Transverse colon (tissue), 4 donors: ENCODE measurements around the gene CGB5.
A peak's percentile ranks its signal among the peaks of the same experiment; 100 is the strongest.

Source experiments
- POLR2A ChIP-seq: fragments of 450-650 bp; IDR thresholded peaks from one replicate; pipeline ENCODE4 v1.6.1; 2016; ENCODE audit warnings: antibody characterized with exemption, mild to moderate bottlenecking, moderate library complexity
- POLR2AphosphoS5 ChIP-seq, 3 donors: sonication (generic); formaldehyde crosslinking; IDR thresholded peaks; one replicate each; pipeline ENCODE4 v1.6.1; 2016; ENCODE audit warnings: antibody characterized with exemption in 3 of 3
- TF ChIP-seq, protein P1 (sequence below), 5 experiments: fragments of 200-600 bp in 3 of 5; fragments of 450-650 bp in 2 of 5; sonication (generic) in 3 of 5; IDR thresholded peaks; 1 replicate in 2 of 5; 2 replicates in 3 of 5; pipeline ENCODE4 v1.5.1; 2016 to 2017; ENCODE audit warnings: antibody characterized with exemption in 5 of 5, inconsistent platforms in 3 of 5, mild to moderate bottlenecking in 2 of 5, moderate library complexity in 1 of 5

DNA sequence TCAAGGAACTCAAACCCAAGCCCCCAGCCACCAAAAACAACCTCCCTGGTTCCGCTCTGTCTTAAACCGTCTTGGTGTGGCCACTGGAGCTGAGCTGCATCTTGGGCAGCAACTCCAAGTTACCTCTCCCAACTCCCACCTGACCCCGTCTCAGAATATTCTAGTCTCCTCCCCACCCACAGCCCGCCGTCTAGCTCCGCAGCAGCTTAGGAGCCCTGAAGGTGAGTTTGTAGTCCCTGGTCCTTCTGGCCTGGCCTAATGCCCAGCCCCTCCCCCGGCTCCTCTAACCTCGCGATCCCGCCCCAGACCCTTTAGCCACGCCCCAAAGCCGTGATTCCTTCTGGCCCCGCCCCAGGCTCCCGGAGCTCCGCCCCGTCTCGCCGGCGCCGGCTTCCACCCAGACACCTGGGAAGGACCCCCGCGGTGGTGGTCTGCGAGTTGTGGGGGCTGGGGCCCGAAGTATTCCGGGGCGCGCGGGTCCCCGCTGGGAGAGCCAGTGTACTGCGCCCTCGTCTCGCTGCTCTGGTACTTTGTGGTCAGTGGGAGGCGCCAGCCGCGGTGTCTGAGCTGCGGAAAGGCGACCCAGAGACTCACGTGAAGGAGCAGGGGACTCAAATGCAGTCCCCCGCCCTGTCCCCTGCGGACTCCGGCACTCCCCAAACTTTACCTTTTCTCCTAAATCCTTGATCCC lies 24.3 kb upstream of the CGB5 start:
- TF ChIP-seq POLR2A (no peak), POLR2AphosphoS5 (IDR thresholded peaks at IDR 0.05) (no peak)
- TF ChIP-seq, protein P1, sequence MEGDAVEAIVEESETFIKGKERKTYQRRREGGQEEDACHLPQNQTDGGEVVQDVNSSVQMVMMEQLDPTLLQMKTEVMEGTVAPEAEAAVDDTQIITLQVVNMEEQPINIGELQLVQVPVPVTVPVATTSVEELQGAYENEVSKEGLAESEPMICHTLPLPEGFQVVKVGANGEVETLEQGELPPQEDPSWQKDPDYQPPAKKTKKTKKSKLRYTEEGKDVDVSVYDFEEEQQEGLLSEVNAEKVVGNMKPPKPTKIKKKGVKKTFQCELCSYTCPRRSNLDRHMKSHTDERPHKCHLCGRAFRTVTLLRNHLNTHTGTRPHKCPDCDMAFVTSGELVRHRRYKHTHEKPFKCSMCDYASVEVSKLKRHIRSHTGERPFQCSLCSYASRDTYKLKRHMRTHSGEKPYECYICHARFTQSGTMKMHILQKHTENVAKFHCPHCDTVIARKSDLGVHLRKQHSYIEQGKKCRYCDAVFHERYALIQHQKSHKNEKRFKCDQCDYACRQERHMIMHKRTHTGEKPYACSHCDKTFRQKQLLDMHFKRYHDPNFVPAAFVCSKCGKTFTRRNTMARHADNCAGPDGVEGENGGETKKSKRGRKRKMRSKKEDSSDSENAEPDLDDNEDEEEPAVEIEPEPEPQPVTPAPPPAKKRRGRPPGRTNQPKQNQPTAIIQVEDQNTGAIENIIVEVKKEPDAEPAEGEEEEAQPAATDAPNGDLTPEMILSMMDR (IDR thresholded peaks at IDR 0.05), result peak in 1 of 5 experiments; percentile 12
